GM11168 (cell line): Measurements from ENCODE around the gene THAP8.

Experiments
- in situ Hi-C: fragments of 300-500 bp; cut with MboI; formaldehyde crosslinking; loops from one replicate; pipeline ENCODE4 v1.12.0; 2022; ENCODE audit warnings: low sequenced_read_pairs; ENCODE audit not compliant: unreplicated experiment

Gene THAP8

GRCh38 chr19:36054119-36054732 lies at the start of gene THAP8:
Gene THAP8 (minus strand): TSS chr19:36054285. CDS start chr19:36054217, 68 bp downstream.
- in situ Hi-C loops, result no loop called here

DNA sequence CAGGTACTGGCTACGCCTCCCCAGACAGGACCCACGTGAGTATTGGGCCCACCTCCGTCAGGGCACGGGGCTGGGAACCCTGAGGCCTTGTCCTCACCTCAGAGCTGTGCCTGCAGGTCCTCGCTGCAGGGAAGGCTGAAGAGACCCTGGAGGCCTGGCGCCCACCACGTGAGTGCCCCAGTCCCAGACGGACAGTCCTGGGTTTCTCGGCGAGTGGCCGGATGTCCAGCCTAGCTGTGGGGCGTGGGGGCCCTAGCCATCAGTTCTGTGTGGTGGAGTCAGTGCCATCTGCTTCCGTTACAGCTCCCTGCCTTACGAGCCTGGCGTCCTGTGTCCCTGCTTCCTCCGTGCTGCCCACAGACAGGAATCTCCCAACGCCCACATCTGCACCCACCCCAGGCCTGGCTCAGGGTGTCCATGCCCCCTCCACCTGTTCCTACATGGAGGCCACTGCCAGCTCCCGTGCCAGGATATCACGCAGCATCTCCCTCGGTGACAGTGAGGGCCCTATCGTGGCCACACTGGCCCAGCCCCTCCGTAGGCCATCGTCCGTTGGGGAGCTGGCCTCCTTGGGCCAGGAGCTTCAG lies 49.0 kb upstream of the THAP8 start:
- in situ Hi-C loops, result no loop called here

DNA sequence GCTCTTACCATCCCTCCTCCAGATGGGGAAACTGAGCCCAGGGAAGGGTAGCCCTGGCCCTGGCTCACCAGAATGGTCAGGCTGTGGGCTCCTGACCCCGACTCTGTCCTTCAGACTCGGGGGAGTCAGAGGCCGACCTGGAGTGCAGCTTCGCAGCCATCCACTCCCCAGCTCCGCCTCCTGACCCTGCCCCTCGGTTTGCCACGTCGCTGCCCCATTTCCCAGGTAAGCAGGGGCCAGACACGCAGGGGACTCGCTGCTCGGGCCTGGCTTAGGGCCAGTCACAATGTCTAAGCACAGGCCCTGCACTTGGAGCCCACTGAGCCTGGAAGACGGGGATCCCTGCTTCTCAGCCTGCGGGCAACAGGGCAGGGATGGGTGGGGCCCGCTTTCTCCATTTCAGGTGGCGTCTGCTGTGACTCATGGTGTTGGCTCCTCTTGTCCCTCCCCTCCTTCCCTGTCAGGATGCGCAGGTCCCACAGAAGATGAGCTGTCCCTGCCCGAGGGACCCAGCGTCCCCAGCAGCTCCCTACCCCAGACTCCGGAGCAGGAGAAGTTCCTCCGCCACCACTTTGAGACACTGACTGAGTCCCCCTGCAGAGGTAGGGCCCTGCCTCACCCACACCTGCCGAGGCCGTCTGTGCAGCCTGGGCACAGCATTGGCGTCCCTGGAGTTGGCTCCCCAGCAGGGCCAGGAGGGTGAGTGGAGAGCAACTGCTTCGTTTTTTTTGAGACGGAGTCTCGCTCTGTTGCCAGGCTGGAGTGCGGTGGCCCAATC lies 47.7 kb upstream of the THAP8 start:
- in situ Hi-C loops, result no loop called here

DNA sequence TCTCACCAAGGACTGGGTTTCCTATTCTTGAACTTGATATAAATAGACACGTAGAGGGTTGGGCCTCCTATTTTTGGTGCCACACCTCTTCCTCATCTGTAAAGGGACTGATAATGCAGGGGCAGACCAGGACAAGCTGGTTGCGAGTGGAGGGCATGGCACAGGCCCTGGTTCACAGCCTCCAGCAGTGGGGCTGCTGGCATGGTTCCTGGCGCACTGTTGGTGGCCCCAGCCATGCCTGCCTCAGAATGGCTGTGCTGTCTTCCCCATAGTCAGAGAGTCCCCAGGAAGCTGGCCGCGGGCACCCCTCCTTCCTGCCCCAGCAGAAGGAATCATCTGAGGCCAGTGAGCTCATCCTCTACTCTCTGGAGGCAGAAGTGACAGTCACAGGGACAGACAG lies 46.4 kb upstream of the THAP8 start:
- in situ Hi-C loops, result no loop called here

GRCh38 chr19:36099166-36099785 lies 45.2 kb upstream of the THAP8 start:
- in situ Hi-C loops, result no loop called here

DNA sequence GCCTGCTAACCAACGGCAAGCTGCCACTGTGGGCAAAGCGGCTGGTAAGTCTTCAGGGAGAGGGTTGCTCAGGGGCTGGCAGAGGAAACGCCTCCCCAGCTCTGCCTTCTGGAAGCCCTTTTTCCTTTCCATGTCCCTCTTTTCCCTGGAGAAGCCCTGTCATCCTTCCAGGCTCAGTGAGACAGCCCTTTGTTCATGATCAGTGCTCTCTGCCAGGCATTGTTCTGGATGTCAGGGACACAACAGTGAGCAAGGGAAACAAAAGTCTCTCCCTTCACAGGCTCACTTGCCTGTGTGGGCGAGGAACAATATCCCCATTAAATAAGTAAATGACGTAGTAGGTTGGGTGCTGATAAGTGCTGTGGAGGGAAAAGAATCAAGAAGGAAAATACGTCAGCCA lies 43.0 kb upstream of the THAP8 start:
- in situ Hi-C loops, result no loop called here

- in situ Hi-C loops, result no loop called here
Measured at GRCh38 chr19:36093687-36094086, 39.6 kb upstream of the THAP8 start.

DNA sequence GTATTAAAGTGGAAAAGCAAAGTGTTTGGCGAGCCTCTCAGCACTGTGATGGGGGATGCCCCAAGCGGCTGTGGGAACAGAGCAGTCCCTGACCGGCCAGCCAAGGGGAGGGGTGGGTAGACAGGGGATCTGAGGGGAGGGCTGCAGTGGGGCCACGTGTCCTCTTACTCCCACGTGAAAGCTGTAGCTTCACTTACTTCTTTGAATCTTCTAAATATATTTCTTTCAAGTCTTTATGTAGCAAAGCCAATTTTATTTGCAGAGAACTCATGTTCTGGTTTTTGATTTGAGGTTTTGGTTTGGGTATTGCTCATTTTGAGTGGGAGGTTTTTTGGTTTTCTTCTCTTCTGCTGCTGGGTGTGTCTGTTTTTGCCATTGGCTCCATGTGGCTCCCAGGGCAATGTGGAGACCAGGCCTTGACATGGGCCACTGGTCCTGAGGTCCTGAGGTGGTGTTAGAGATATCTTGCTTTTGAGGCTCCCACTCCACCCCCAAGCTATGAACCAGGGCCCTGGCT lies 39.1 kb upstream of the THAP8 start:
- in situ Hi-C loops, result no loop called here

DNA sequence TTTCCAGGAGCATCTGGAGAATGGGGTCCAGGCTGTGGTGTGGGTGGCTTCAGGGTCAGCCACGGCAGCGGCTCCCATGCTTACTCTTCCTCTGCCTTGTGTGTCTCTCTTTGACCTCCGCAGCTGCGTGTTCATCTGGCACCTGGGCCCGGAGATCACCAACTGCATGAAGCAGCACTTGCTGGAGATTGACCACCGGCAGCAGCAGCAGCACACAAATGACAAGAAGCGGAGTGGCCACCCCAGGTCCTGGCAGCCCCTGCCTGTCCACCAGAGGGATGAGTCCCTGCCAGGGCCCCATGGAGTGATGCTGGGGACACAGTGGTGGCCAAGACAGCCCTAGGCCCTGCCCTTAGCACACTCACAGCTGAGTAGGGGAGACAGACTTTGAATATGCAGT lies 38.5 kb upstream of the THAP8 start:
- in situ Hi-C loops, result no loop called here

DNA sequence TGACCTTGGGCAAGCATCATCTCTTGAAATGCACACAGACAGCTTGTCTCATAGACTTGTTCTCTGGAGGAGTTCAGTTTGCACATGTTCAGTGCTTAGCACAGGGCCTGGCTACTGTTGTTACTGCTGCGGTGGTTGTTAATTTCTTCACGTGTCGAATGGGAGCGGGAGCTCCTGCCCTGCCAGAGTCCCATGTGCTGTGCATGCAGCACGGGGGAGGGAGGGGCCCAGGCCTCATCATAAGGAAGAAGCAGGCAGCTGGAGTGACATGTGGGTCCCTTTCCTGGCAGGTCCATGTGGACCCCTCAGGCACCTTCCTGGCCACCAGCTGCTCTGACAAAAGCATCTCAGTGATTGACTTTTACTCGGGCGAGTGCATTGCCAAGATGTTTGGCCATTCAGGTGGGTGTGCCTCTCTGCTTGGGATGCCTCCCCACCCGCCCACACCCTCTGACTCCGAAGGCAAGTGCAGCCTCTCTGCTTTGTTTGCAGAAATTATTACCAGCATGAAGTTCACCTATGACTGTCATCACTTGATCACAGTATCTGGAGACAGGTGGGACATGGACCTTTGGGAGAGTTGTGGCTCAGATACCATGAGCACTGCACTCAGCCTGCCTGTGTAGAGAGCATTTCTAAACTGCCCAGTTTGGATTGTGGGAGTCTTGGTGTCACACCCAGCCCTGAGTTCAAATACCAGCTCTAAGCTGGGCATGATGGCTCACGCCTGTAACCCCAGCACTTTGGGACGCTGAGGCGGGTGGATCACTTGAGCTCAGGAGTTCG lies 37.0 kb upstream of the THAP8 start:
- in situ Hi-C loops, result no loop called here

DNA sequence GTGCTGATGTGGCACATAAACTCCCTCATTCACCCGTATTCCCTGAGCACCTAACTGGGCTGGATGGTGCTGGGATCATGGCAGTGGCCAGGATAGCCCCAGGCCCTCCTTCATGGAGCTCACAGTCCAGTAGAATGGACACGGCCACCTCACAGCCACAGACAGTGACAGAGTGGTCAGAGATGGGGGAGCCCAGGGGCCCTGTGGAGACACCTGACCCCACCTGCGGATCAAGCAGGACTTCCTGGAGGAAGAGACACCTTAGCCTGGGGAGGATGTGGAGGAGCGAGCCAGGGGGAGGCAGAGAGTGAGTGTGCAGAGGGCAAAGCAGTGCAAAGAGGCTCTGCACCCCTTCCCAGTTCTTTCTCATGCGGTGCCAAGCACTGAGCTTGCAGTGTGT lies 35.8 kb upstream of the THAP8 start:
- in situ Hi-C loops, result no loop called here

- in situ Hi-C loops, result no loop called here
Measured at GRCh38 chr19:36086326-36086725, 32.2 kb upstream of the THAP8 start.

DNA sequence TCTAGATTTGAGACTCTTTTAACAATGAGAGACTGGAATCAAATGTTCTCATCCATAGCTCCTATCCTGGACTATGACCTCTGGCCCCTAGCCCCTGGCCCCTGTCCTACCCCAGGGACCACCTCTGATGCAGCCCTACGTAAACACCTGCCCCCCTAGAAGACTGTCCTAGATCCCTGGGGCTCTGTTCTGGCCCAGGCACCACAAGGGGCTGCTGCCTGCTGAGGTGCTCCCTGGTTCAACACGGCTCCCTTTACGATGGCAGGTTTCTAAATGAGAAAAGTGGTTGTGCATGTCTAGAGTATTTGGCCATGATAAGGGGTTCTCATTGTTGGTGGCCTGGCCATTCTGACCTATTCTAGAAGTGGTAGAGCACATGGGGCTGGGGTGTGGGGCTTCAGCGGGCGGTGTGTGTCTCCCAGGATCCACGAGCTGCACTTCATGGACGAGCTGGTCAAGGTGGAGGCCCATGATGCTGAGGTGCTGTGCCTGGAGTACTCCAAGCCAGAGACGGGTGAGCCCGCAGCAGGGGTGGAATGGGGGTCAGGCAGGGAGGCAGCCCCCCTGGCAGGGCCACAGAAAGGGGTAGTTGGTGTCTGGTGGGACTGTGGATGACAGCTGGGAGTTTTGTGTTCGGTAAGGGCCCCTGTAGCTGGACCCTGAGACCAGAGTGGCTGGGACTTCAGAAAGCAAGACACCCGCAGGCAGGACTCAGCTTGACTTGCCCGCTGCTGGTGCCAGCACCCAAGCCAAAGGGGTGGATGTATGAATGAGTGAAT lies 30.3 kb upstream of the THAP8 start:
- in situ Hi-C loops, result no loop called here

- in situ Hi-C loops, result no loop called here
Measured at GRCh38 chr19:36082916-36083315, 28.8 kb upstream of the THAP8 start.

- in situ Hi-C loops, result no loop called here
Measured at GRCh38 chr19:36081894-36082293, 27.8 kb upstream of the THAP8 start.

GRCh38 chr19:36081385-36081784 lies 27.3 kb upstream of the THAP8 start:
- in situ Hi-C loops, result no loop called here

GRCh38 chr19:36079389-36079945 lies 25.4 kb upstream of the THAP8 start:
- in situ Hi-C loops, result no loop called here

GRCh38 chr19:36073121-36073876 lies 19.2 kb upstream of the THAP8 start:
- in situ Hi-C loops, result no loop called here
